GM12892 (cell line): ENCODE results near the gene HIP1.

Experiments used
- POLR2AphosphoS5 ChIP-seq: IDR thresholded peaks from 2 replicates; pipeline ENCODE4 v1.6.1; 2011; ENCODE audit warnings: low read depth, low read length, control low read depth
- TAF1 ChIP-seq: IDR thresholded peaks from 2 replicates; pipeline ENCODE4 v1.6.1; 2011; ENCODE audit warnings: low read depth, mild to moderate bottlenecking, control low read depth, low read length, borderline replicate concordance

DNA sequence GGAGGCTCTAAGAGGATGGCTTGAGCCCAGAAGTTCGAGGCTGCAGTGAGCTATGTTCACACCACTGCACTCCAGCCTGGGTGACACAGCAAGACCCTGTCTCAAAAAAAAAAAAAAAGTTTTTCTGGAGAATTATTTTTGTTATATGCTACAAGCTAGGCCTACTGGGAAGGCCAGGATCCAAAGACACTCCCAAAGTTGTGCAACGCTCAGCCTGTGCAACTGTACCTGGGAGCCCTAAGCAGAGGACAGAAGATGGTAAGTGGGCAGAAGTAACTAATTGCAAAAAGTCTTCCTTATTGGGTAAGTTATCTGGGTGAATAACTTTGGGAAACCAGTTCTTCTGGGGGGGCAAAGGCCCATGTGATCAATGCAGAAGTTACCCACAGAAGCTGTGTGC is 17.3 kb downstream of the HIP1 start:
- TF ChIP-seq POLR2AphosphoS5 (no peak), TAF1 (no peak)
